Kidney (tissue), 14 donors: ENCODE data around the gene FBXO24. TPM values are rescaled to one million over a fixed set of nuclear protein-coding genes. Genes with fewer than 3 reads are reported as not detected.
A peak's percentile ranks its signal among the peaks of the same experiment; 100 is the strongest.

Experiments used
- DNase-seq, 5 donors: peaks; one replicate each; pipeline ENCODE4 v3.0.0-alpha.2; 2013 to 2020
- FAIRE-seq: peaks from 2 replicates; lab custom pipeline; 2012; peaks lifted over from hg19 to GRCh38; lab: Jason Lieb, UNC
- H3K27ac ChIP-seq, 2 donors: one replicate each; pipeline ENCODE4 v1.7.0; 2013; ENCODE audit warnings: low read depth in 2 of 2, low read length in 2 of 2, inconsistent platforms in 1 of 2
- H3K27me3 ChIP-seq: one replicate; pipeline ENCODE4 v1.7.1; 2013; ENCODE audit warnings: low read length, inconsistent platforms; ENCODE audit not compliant: control insufficient read depth, insufficient read depth
- H3K36me3 ChIP-seq, 3 donors: one replicate each; pipeline versions ENCODE4 v1.7.0 to v1.7.1; 2013; ENCODE audit warnings: low read length in 3 of 3, control low read depth in 1 of 3, inconsistent platforms in 1 of 3; ENCODE audit not compliant: insufficient read depth in 3 of 3, control insufficient read depth in 2 of 3
- H3K4me1 ChIP-seq, 3 donors: one replicate each; pipeline versions ENCODE4 v1.7.0 to v1.7.1; 2013; ENCODE audit warnings: low read length in 3 of 3, inconsistent platforms in 1 of 3, low read depth in 1 of 3; ENCODE audit not compliant: control insufficient read depth in 2 of 3, insufficient read depth in 2 of 3
- H3K4me3 ChIP-seq, 3 donors: one replicate each; pipeline versions ENCODE4 v1.7.0 to v1.8.1; 2013; ENCODE audit warnings: low read length in 3 of 3, control low read depth in 1 of 3, inconsistent platforms in 1 of 3
- H3K9ac ChIP-seq, 3 donors: one replicate each; pipeline versions ENCODE4 v1.7.0 to v1.7.1; 2013; ENCODE audit warnings: low read length in 3 of 3, control low read depth in 1 of 3, inconsistent platforms in 1 of 3
- H3K9me3 ChIP-seq, 3 donors: one replicate each; pipeline versions ENCODE4 v1.7.0 to v1.7.1; 2013; ENCODE audit warnings: low read length in 3 of 3, control low read depth in 1 of 3, inconsistent platforms in 1 of 3; ENCODE audit not compliant: control insufficient read depth in 2 of 3, insufficient read depth in 1 of 3
- CTCF ChIP-seq: IDR thresholded peaks from 3 replicates; pipeline ENCODE4 v1.5.1; 2012; ENCODE audit warnings: mild to moderate bottlenecking, moderate library complexity, borderline replicate concordance; ENCODE audit not compliant: insufficient read depth; ENCODE audit errors: extremely low read depth
- intact Hi-C: fragments of 100-400 bp; cut with DNase I; formaldehyde crosslinking; loops from one replicate; pipeline ENCODE4 v1.11.1; 2022
- polyA plus RNA-seq: library from polyadenylated mRNA; stranded (reverse); fragments of 350-450 nt; fragmentation: Illumina TruSeq; extraction: RNeasy Lipid Tissue Mini Kit (QIAGEN cat#74804); gene quantifications from one replicate; pipeline ENCODE4 v1.2.3, GENCODE V29; 2014; ENCODE audit warnings: low read depth, low replicate concordance; ENCODE audit not compliant: insufficient read depth
- total RNA-seq: library from RNA; stranded (reverse); fragmentation: NEBNext Ultra II Directional; extraction: Animal tissue kit (Norgen Biotek cat#: 25700); gene quantifications from one replicate; pipeline ENCODE4 v1.2.1, GENCODE V29; 2021
- donor health status: control.
- donor health status: control.
- donor health status: control.
- donor health status: control.
- donor health status: control.
- donor health status: DM: yes; HTN: yes; CAD: no.
- donor health status: Normal renal cell carcinoma (clear cell type).

Gene FBXO24
- total and polyA plus RNA-seq, 2 donors from 2014 or later = 0.60 to 0.95 TPM

- Histone ChIP-seq H3K9me3 (no peaks in the 10 kb centered on the region), H3K4me3 (no peak overlapping the region), H3K27me3 (no peaks in the 10 kb centered on the region), H3K36me3 (peaks cover 8 to 40% (median 29%) of the 10 kb centered on the region in 3 donors), H3K9ac (no peak overlapping the region), H3K27ac (no peak overlapping the region), H3K4me1 (no peaks in the 10 kb centered on the region)
- TF ChIP-seq CTCF = no peak
- intact Hi-C loops = loop anchor here (10.0 kb wide), 1 partner anchor 108 kb away; no protein-coding TSS in a partner anchor
- FAIRE-seq (no peak), DNase-seq (peak in 1 of 5 donors; percentile 57)
Observed at GRCh38 chr7:100576384-100576993, 9.6 kb upstream of the FBXO24 start.

GRCh38 chr7:100577103-100577502 lies 9.0 kb upstream of the FBXO24 start:
- no peak overlapping the region for H3K27ac ChIP-seq
- no peak overlapping the region for H3K9ac ChIP-seq
- DNase-seq (peak in 1 of 5 donors; percentile 68), FAIRE-seq (no peak)
- no peaks in the 10 kb centered on the region for H3K4me1 ChIP-seq
- H3K9me3 ChIP-seq = no peaks in the 10 kb centered on the region
- no peaks in the 10 kb centered on the region for H3K27me3 ChIP-seq
- intact Hi-C loops = loop anchor here (10.0 kb wide), 1 partner anchor 108 kb away; no protein-coding TSS in a partner anchor
- no peak for TF ChIP-seq CTCF
- no peak overlapping the region for H3K4me3 ChIP-seq
- peaks cover 10 to 43% (median 34%) of the 10 kb centered on the region in 3 donors for H3K36me3 ChIP-seq

GRCh38 chr7:100577507-100577906 lies 8.6 kb upstream of the FBXO24 start:
- Histone ChIP-seq H3K4me3 (no peak overlapping the region), H3K27me3 (no peaks in the 10 kb centered on the region), H3K9ac (no peak overlapping the region), H3K36me3 (peaks cover 10 to 44% (median 35%) of the 10 kb centered on the region in 3 donors), H3K4me1 (no peaks in the 10 kb centered on the region), H3K9me3 (no peaks in the 10 kb centered on the region), H3K27ac (no peak overlapping the region)
- no peak for FAIRE-seq
- no peak for TF ChIP-seq CTCF
- DNase-seq = peak in 1 of 5 donors; percentile 63
- intact Hi-C loops = loop anchor here (10.0 kb wide), 1 partner anchor 107 kb away; no protein-coding TSS in a partner anchor
